HEK293T (cell line): Measurements from ENCODE around the gene RAE1.

Experiments
- SUZ12 ChIP-seq: fragments of 450-650 bp; IDR thresholded peaks from 2 replicates; pipeline ENCODE4 v1.6.1; 2016; ENCODE audit warnings: mild to moderate bottlenecking
- ZNF384 ChIP-seq: fragments of 450-650 bp; IDR thresholded peaks from 2 replicates; pipeline ENCODE4 v1.6.1; 2016

DNA sequence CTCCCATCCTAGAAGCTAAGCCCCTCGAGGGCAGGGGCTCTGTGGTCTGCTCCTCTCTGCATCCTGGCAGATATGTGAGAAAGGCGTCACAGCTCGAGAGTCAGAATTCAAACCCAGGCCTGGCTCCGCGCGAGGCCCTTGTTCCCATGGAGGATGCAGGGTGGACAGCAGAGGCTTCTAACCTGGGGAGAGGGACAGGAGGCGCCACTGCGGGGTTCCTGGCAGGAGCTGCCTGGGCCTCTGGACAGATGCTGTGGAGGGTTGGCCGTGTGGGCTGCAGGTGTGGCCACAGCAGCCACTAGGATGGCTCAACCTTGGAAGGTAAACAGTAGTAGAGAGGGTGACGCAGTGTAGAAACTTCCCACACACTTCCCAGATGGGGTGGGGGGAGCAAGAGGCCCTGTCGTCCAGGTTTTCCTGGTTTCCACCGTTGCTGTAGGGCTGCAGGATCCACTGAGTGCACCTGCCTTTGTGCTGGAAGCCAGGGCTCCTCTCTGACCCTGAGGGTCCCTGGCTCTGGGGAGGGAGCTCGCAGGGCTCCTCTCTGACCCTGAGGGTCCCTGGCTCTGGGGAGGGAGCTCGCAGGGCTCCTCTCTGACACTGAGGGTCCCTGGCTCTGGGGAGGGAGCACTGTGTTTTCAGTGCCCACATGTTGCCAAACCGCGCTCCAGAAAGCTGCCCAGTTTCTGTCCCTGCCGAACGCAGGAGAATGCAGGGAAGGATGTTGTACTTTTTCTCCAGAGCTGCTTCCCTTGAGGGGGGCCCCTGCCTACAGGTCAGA is 54.4 kb downstream of the RAE1 start:
- TF ChIP-seq SUZ12 (no peak), ZNF384 (no peak)
